Measurements from ENCODE around the gene CRY2.

- TF ChIP-seq GATA2 (IDR thresholded peaks at IDR 0.05; ENCODE audit: low read depth, low read length) (no peak), GATA3 (IDR thresholded peaks at IDR 0.05; ENCODE audit: low read depth, low read length) (no peak)
Measured at GRCh38 chr11:45889966-45890365, 42.7 kb downstream of the CRY2 start.

All from SH-SY5Y (cell line).